AG08396 (cell line): Measurements from ENCODE around the gene PPP2R3C.
"Not testable (repeated sequence)": the region's sequence is repeated elsewhere in the genome, so short reads cannot be mapped to it uniquely, and the experiment has no call there.

Source experiments
- DNase-seq: peaks from one replicate; pipeline ENCODE4 v3.0.0; 2012; ENCODE audit warnings: low spot score, mixed read lengths

The PPP2R3C gene

GRCh38 chr14:35052637-35053036 is 69.2 kb downstream of the PPP2R3C start:
- DNase-seq, result no peak

- no peak for DNase-seq
Observed at GRCh38 chr14:35051796-35052195, 70.0 kb downstream of the PPP2R3C start.

- peak; percentile 53 for DNase-seq
Observed at GRCh38 chr14:35050652-35051051, 71.1 kb downstream of the PPP2R3C start.

GRCh38 chr14:35047976-35048513 is 73.7 kb downstream of the PPP2R3C start:
- DNase-seq, result no peak

GRCh38 chr14:35046751-35047536 is 74.8 kb downstream of the PPP2R3C start:
- DNase-seq, result no peak

- peak; percentile 99 for DNase-seq
Observed at GRCh38 chr14:35046048-35046750, 75.6 kb downstream of the PPP2R3C start, which contains the start of gene FAM177A1. FAM177A1 (plus strand) TSS chr14:35046272; CDS start chr14:35046464, 192 bp downstream.

- no peak for DNase-seq
Observed at GRCh38 chr14:35045798-35046047, 76.1 kb downstream of the PPP2R3C start.

GRCh38 chr14:35044939-35045797 is 76.6 kb downstream of the PPP2R3C start:
- DNase-seq, result peak; percentile 43

GRCh38 chr14:35043046-35043445 is 78.7 kb downstream of the PPP2R3C start:
- DNase-seq, result no peak

- DNase-seq, result no peak
Observed at GRCh38 chr14:35042632-35043031, 79.2 kb downstream of the PPP2R3C start.

GRCh38 chr14:35038312-35038711 is 83.5 kb downstream of the PPP2R3C start:
- DNase-seq, result not testable (repeated sequence)
